Measurements from ENCODE around the gene BMP10.
A peak's percentile ranks its signal among the peaks of the same experiment; 100 is the strongest.
"Not testable (repeated sequence)": the region's sequence is repeated elsewhere in the genome, so short reads cannot be mapped to it uniquely, and the experiment has no call there.

Gene BMP10

DNA sequence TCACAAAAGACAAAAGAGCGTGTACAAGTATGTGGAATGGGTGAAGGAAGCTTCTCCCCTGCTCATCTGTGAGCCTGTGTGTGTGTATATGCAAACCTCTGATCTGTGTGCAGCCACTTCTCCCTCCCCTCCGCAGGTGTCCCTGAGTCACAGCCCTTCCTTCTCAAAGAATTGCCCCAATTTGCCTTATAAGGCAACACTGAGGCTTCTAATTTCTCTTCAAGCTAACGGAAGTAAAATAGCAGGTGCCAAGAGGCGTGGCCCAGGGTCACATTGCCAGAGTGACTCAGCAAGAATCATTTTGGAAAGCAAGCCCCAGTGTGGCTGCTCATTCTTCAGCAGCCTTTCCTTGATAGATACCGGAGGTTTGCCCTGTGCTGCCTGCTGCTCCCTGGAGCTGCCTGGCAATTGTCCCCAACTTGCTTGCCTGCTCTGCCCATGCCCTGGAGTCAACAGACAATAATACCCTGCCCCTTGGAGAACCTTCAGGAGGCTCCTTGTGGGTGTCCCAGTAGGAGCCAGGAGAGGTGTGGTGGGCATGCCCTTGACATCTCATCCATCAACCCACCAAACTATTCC, 37.3 kb upstream of the BMP10 start:
- CTCF ChIA-PET: interaction anchor here (0.7 to 4.8 kb wide), 19 partner anchors 9 to 445 kb away, joined by 3 to 38 read pairs (median 8); no protein-coding TSS in a partner anchor
- Mint-ChIP-seq H3K36me3 (peaks cover 9% of the 10 kb centered on the region), H3K4me3 (peak overlapping the region; percentile 16), H3K27me3 (no peaks in the 10 kb centered on the region), H3K9me3 (peaks cover 5% of the 10 kb centered on the region), H3K4me1 (peaks cover 37% of the 10 kb centered on the region), H3K27ac (peak overlapping the region; percentile 92)
- peak; percentile 91 for DNase-seq

DNA sequence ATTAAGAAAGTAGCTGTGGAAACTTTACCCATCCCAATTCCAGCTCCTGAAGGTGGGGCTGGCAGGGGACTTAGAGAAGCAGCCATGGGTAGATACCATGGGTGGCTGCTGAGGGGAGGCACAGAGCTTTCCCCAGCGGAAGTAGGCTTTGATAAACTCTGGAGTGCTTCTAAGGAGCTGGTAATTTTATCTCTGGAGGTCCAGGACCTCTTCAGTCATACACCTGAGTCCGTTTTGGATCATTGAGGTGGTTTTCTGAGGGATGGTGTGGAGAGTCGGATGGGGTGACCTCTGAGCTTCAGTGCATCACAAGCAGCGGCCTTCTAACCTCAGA, 36.7 kb upstream of the BMP10 start:
- no peak for DNase-seq
- peak overlapping the region; percentile 16 for H3K4me3 Mint-ChIP-seq
- CTCF ChIA-PET: interaction anchor here (0.7 to 4.8 kb wide), 21 partner anchors 8 to 444 kb away, joined by 3 to 38 read pairs (median 8); partner anchors contain the start of genes APLF and FBXO48
- peak overlapping the region; percentile 92 for H3K27ac Mint-ChIP-seq
- peaks cover 10% of the 10 kb centered on the region for H3K9me3 Mint-ChIP-seq
- peaks cover 14% of the 10 kb centered on the region for H3K36me3 Mint-ChIP-seq
- H3K27me3 Mint-ChIP-seq: peaks cover 4% of the 10 kb centered on the region
- peaks cover 37% of the 10 kb centered on the region for H3K4me1 Mint-ChIP-seq

- DNase-seq: no peak
- Mint-ChIP-seq H3K9me3 (peaks cover 10% of the 10 kb centered on the region), H3K36me3 (peaks cover 19% of the 10 kb centered on the region), H3K27me3 (peaks cover 4% of the 10 kb centered on the region), H3K4me3 (no peak overlapping the region), H3K4me1 (peaks cover 37% of the 10 kb centered on the region), H3K27ac (peak overlapping the region; percentile 92)
- CTCF ChIA-PET: interaction anchor here (0.8 to 4.8 kb wide), 21 partner anchors 8 to 444 kb away, joined by 3 to 38 read pairs (median 8); partner anchors contain the start of genes APLF and FBXO48
These were observed 36.2 kb upstream of the BMP10 start for GRCh38 chr2:68907232-68907919.

DNA sequence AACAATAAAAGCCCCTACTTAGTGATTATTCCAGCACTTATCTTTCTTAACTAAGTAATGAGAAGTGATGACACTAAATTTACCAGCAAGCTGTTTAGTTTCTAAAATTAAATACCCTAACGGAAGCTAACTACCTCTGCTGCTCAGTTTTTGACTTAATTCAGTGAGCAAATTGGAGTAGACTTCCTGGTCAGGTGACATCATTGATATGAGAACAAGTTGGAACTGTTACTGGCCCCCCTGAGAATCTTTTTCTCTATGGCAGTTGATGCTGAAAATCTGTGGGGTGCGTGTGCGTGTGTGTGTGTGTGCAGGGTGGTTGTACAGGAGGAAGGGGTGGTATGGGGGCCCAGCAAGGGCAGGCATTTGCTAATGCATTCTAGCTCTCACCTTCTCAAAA, 35.5 kb upstream of the BMP10 start:
- peaks cover 37% of the 10 kb centered on the region for H3K4me1 Mint-ChIP-seq
- CTCF ChIA-PET: interaction anchor here (1.1 to 4.8 kb wide), 10 partner anchors 12 to 312 kb away, joined by 3 to 38 read pairs (median 10); no protein-coding TSS in a partner anchor
- H3K4me3 Mint-ChIP-seq: no peak overlapping the region
- peaks cover 4% of the 10 kb centered on the region for H3K27me3 Mint-ChIP-seq
- peaks cover 24% of the 10 kb centered on the region for H3K36me3 Mint-ChIP-seq
- no peak for DNase-seq
- peaks cover 17% of the 10 kb centered on the region for H3K9me3 Mint-ChIP-seq
- H3K27ac Mint-ChIP-seq: no peak overlapping the region

GRCh38 chr2:68905116-68905515, 33.9 kb upstream of the BMP10 start:
- CTCF ChIA-PET: no interaction called here
- peaks cover 30% of the 10 kb centered on the region for H3K36me3 Mint-ChIP-seq
- H3K27me3 Mint-ChIP-seq: peaks cover 8% of the 10 kb centered on the region
- no peak for DNase-seq
- H3K27ac Mint-ChIP-seq: no peak overlapping the region
- peaks cover 26% of the 10 kb centered on the region for H3K9me3 Mint-ChIP-seq
- H3K4me3 Mint-ChIP-seq: no peak overlapping the region
- peaks cover 32% of the 10 kb centered on the region for H3K4me1 Mint-ChIP-seq

DNA sequence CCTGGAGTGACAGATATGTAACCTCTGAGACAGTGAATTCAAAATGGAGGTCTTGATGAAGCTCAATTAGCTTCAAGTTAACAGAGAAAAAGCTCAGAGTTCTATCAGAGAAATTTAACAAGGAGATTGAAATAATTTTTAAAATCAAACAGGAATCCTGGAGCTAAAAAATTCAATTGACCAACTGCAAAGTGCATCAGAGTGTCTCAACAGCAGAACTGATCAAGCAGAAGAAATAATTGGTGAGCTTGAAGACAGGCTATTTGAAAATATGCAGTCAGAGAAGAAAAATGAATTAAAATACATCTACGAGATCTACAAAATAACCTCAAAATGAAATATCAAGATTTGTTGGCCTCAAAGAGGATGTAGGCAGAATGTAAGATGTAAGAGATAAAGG, 30.4 kb upstream of the BMP10 start:
- Mint-ChIP-seq H3K27ac (no peak overlapping the region), H3K27me3 (peaks cover 8% of the 10 kb centered on the region), H3K9me3 (peaks cover 27% of the 10 kb centered on the region), H3K4me3 (no peak overlapping the region), H3K36me3 (peaks cover 26% of the 10 kb centered on the region), H3K4me1 (peaks cover under 1% of the 10 kb centered on the region)
- CTCF ChIA-PET: interaction anchor here (0.7 to 3.0 kb wide), 6 partner anchors 24 to 439 kb away, joined by 3 to 8 read pairs (median 3); no protein-coding TSS in a partner anchor
- no peak for DNase-seq

DNA sequence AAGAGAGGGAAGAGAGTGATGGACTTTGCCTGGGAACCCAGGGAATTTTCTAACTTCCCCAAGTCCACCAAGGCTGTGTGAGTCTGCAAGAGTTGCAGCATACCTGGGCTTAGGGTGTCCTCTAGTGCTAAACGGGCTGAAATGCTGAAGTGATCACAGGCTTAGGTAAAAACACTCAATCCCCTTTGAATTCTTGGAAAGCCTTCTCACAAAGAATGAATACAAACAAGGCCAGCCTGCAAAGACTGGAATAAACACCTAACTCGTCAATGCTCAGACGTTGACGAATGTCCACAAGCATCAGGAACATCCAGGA, 30.0 kb upstream of the BMP10 start:
- H3K27me3 Mint-ChIP-seq: peaks cover 8% of the 10 kb centered on the region
- no peak for DNase-seq
- no peaks in the 10 kb centered on the region for H3K4me1 Mint-ChIP-seq
- H3K36me3 Mint-ChIP-seq: peaks cover 26% of the 10 kb centered on the region
- no peak overlapping the region for H3K27ac Mint-ChIP-seq
- CTCF ChIA-PET: interaction anchor here (0.7 to 3.0 kb wide), 4 partner anchors 24 to 256 kb away, joined by 3 to 8 read pairs (median 3); no protein-coding TSS in a partner anchor
- H3K4me3 Mint-ChIP-seq: no peak overlapping the region
- H3K9me3 Mint-ChIP-seq: peaks cover 27% of the 10 kb centered on the region

DNA sequence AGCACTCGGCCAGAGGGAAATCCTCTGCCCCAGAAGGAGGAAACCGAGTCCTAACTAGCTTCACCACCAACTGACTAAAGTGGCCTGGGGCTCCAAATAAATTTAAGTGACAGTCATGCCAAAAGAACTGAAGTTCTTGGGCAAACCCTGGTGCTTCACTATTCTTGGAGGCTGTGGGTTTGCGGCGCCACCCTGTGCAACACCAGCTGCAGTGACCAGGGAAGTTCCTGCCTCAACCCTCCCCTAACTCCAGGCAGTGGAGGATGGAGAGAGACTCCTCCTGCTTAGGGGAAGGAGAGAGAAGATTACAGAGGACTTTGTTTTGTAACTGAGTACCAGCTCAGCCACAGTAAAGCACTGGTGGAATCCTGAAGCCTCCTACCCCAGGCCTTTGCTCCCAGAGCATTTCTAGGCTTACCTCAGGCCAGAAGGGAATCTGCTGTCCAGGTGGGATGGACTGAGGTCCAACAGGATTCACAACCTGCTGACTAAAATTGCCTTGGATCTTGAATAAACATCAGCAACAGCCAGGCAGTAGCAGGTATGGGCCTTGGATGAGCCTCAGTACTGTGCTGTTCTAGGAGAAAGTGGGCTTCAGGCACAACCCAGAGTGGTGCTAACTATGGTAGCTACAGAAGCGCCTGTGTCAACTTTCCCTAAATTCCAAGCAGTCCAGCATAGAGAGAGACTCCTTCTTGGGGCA, 29.4 kb upstream of the BMP10 start:
- H3K36me3 Mint-ChIP-seq: peaks cover 26% of the 10 kb centered on the region
- CTCF ChIA-PET: interaction anchor here (1.0 to 3.0 kb wide), 2 partner anchors 149 to 192 kb away, joined by 3 to 8 read pairs; no protein-coding TSS in a partner anchor

DNA sequence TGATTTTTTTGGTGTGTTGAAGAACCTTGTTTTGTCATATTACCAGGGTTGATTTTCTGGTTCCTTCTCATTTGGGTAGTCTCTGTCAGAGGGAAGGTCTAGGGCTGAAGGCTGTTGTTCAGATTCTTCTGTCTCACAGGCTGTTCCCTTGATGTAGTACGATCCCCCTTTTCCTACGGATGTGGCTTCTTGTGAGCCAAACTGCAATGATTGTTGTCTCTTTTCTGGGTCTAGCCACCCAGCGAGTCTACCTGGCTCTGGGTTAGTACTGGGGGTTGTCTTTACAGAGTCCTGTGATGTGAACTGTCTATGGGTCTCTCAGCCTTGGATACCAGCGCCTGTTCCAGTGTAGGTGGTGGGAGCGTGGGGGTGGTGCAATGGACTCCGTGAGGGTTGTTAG, 24.8 kb upstream of the BMP10 start:
- not testable (repeated sequence) for DNase-seq, H3K9me3 Mint-ChIP-seq, H3K36me3 Mint-ChIP-seq, H3K4me3 Mint-ChIP-seq, H3K27ac Mint-ChIP-seq, H3K27me3 Mint-ChIP-seq
- peaks cover 16% of the 10 kb centered on the region for H3K4me1 Mint-ChIP-seq
- CTCF ChIA-PET: interaction anchor here (1.2 to 1.4 kb wide), 2 partner anchors 12 to 408 kb away, joined by 3 read pairs; no protein-coding TSS in a partner anchor

More for the DNA sequence above, 29.4 kb upstream of the BMP10 start:
- no peaks in the 10 kb centered on the region for H3K4me1 Mint-ChIP-seq
- peaks cover 8% of the 10 kb centered on the region for H3K27me3 Mint-ChIP-seq
- no peak overlapping the region for H3K4me3 Mint-ChIP-seq
- no peak for DNase-seq
- H3K9me3 Mint-ChIP-seq: peaks cover 27% of the 10 kb centered on the region
- no peak overlapping the region for H3K27ac Mint-ChIP-seq

GRCh38 chr2:68889500-68889899, 18.3 kb upstream of the BMP10 start:
- Mint-ChIP-seq H3K4me3 (no peak overlapping the region), H3K27me3 (peaks cover 25% of the 10 kb centered on the region), H3K36me3 (no peaks in the 10 kb centered on the region), H3K9me3 (no peaks in the 10 kb centered on the region), H3K4me1 (peaks cover 12% of the 10 kb centered on the region), H3K27ac (no peak overlapping the region)
- CTCF ChIA-PET: no interaction called here
- no peak for DNase-seq

DNA sequence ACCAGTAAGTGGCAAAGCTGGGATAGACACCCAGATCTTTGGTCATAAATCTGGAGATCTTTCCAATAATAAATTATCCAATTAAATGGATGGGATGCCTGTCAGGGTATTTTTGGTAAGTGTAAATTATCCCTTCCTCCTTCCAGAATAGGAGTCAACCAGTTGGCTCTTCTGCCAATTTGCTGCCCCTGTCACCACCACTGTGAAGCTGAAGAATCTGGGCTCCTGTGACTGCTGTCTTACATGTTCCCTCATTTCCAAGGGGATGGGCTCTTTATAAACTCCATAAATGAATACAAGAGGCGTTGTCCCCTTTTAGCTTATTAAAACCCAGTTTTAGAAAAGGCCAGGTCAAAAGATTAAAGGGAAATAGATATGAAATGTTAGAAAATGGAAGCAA, 17.8 kb upstream of the BMP10 start:
- Mint-ChIP-seq H3K9me3 (no peaks in the 10 kb centered on the region), H3K36me3 (no peaks in the 10 kb centered on the region), H3K4me3 (no peak overlapping the region), H3K27ac (no peak overlapping the region), H3K27me3 (peaks cover 25% of the 10 kb centered on the region), H3K4me1 (peaks cover 12% of the 10 kb centered on the region)
- no peak for DNase-seq
- CTCF ChIA-PET: no interaction called here

DNA sequence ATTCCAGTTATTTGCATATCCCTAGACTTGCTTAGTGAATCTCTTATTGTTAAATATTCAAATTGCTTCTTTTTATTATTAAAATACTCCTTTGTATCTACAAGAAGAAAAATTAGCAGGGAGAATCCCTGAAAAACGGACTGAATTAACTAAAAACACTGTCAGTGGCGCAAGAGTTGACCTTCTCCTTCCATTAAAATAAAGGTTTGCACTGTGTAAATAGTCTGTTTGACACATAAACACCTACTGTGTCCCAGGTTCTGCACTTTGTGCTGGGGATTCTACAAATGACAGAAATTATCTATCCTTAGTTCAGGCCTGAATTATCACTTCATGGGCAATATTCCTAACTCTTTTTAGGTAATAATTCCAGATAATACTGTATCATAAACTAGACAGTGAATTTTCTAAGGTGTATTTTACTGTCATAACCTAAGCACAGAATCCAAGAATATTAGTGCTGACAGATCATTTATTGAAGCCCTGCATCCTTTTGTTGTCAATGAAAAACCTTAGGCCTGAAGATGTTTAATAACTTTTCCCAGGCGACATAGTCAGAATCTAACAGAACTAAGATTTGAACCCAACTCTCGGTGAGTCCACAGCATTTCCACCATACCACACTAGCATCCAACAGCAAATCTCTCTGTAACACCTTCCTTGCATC, 17.0 kb upstream of the BMP10 start:
- Mint-ChIP-seq H3K36me3 (no peaks in the 10 kb centered on the region), H3K4me1 (peaks cover 4% of the 10 kb centered on the region), H3K27me3 (peaks cover 23% of the 10 kb centered on the region), H3K27ac (no peak overlapping the region), H3K9me3 (no peaks in the 10 kb centered on the region), H3K4me3 (no peak overlapping the region)
- DNase-seq: no peak
- CTCF ChIA-PET: interaction anchor here (1.3 kb wide), 1 partner anchor 17 kb away, joined by 3 read pairs; the partner anchor contains the start of gene BMP10

- Mint-ChIP-seq H3K9me3 (no peaks in the 10 kb centered on the region), H3K27ac (no peak overlapping the region)
- CTCF ChIA-PET: no interaction called here
These were observed 14.5 kb upstream of the BMP10 start for GRCh38 chr2:68885811-68886075.

More at GRCh38 chr2:68885811-68886075, 14.5 kb upstream of the BMP10 start:
- Mint-ChIP-seq H3K4me1 (no peaks in the 10 kb centered on the region), H3K27me3 (peaks cover 31% of the 10 kb centered on the region), H3K4me3 (no peak overlapping the region), H3K36me3 (no peaks in the 10 kb centered on the region)
- DNase-seq: no peak

Data from activated naive CD4-positive, alpha-beta T cell treated with anti-CD3 and anti-CD28 coated beads, Interleukin-2, amount 10 ng/mL, durations not matched to agents 7 days and 5 days (primary cell).